GM23338 (cell line): ENCODE data around the gene RPL3. TPM values are rescaled to one million over a fixed set of nuclear protein-coding genes. Genes with fewer than 3 reads are reported as not detected.

Experiments used
- ATAC-seq: fragments of 200-7000 bp; cut with Tn5 transposase; 3 replicates; pipeline ENCODE4 v1.9.1; 2020
- DNase-seq: peaks from one replicate; pipeline ENCODE4 v3.0.0-alpha.2; 2015; ENCODE audit warnings: low spot score
- H2AFZ ChIP-seq: fragments of 200-600 bp; sonication (generic); 2 replicates; pipeline ENCODE4 v1.8.0; 2016; ENCODE audit warnings: antibody characterized with exemption, mild to moderate bottlenecking, moderate library complexity
- H3F3A ChIP-seq: fragments of 200-600 bp; sonication (generic); replicated peaks from 2 replicates; pipeline ENCODE4 v1.8.0; 2017; ENCODE audit warnings: antibody characterized with exemption, mixed run types, low read depth
- H3K27ac ChIP-seq: fragments of 200-600 bp; sonication (generic); 2 replicates; pipeline ENCODE4 v1.6.1; 2016; ENCODE audit warnings: low read depth
- H3K27me3 ChIP-seq: fragments of 200-600 bp; sonication (generic); 2 replicates; pipeline ENCODE4 v1.8.0; 2016; ENCODE audit warnings: mild to moderate bottlenecking, mixed run types, moderate library complexity; ENCODE audit not compliant: insufficient read depth
- H3K36me3 ChIP-seq: fragments of 200-600 bp; sonication (generic); 2 replicates; pipeline ENCODE4 v1.8.0; 2016; ENCODE audit warnings: mild to moderate bottlenecking; ENCODE audit not compliant: insufficient read depth
- H3K4me1 ChIP-seq: fragments of 200-600 bp; sonication (generic); 2 replicates; pipeline ENCODE4 v1.8.0; 2016; ENCODE audit warnings: mild to moderate bottlenecking, moderate library complexity; ENCODE audit not compliant: insufficient read depth
- H3K4me2 ChIP-seq: fragments of 200-600 bp; sonication (generic); 2 replicates; pipeline ENCODE4 v1.7.1; 2017; ENCODE audit warnings: mixed run types
- H3K4me3 ChIP-seq: fragments of 200-600 bp; sonication (generic); 2 replicates; pipeline ENCODE4 v1.6.1; 2016; ENCODE audit warnings: mixed run types
- H3K79me2 ChIP-seq: fragments of 200-600 bp; sonication (generic); replicated peaks from 2 replicates; pipeline ENCODE4 v1.8.0; 2017; ENCODE audit warnings: mild to moderate bottlenecking; ENCODE audit not compliant: insufficient read depth
- H3K9me2 ChIP-seq: fragments of 200-600 bp; sonication (generic); 2 replicates; pipeline ENCODE4 v1.8.0; 2017; ENCODE audit not compliant: insufficient read depth
- H4K20me1 ChIP-seq: fragments of 200-600 bp; sonication (generic); replicated peaks from 2 replicates; pipeline ENCODE4 v1.8.0; 2017; ENCODE audit warnings: mild to moderate bottlenecking; ENCODE audit not compliant: insufficient read depth
- H3K27ac Mint-ChIP-seq: 2 replicates; pipeline ENCODE4 v1.8.0; 2020; ENCODE audit warnings: inconsistent platforms, mild to moderate bottlenecking, moderate library complexity, mixed read lengths
- H3K27me3 Mint-ChIP-seq: 3 replicates; pipeline ENCODE4 v1.8.0; 2022; ENCODE audit warnings: low read depth, mild to moderate bottlenecking, moderate library complexity, mixed read lengths, inconsistent platforms; ENCODE audit not compliant: insufficient read depth, poor library complexity
- H3K36me3 Mint-ChIP-seq: 3 replicates; pipeline ENCODE4 v1.8.0; 2021; ENCODE audit warnings: low read depth, mild to moderate bottlenecking, inconsistent platforms, moderate library complexity, mixed read lengths
- H3K4me1 Mint-ChIP-seq: 3 replicates; pipeline ENCODE4 v1.8.0; 2020; ENCODE audit warnings: mild to moderate bottlenecking, inconsistent platforms, mixed read lengths
- H3K4me3 Mint-ChIP-seq: 3 replicates; pipeline ENCODE4 v1.8.0; 2021; ENCODE audit warnings: moderate library complexity, mild to moderate bottlenecking, inconsistent platforms, mixed read lengths
- H3K9me3 Mint-ChIP-seq: 3 replicates; pipeline ENCODE4 v1.8.0; 2020; ENCODE audit warnings: moderate library complexity, mild to moderate bottlenecking, inconsistent platforms, mixed read lengths
- CREB1 ChIP-seq: fragments of 250-450 bp; sonication (Bioruptor Pico); IDR thresholded peaks from 2 replicates; pipeline ENCODE4 v1.5.0; 2020; ENCODE audit warnings: low read depth, mild to moderate bottlenecking, moderate library complexity
- EZH2 ChIP-seq: fragments of 200-600 bp; sonication (generic); IDR thresholded peaks from one replicate; pipeline ENCODE4 v1.8.0; 2017; ENCODE audit warnings: antibody characterized with exemption, mild to moderate bottlenecking, low read depth; ENCODE audit not compliant: unreplicated experiment
- EZH2phosphoT487 ChIP-seq: fragments of 200-600 bp; sonication (generic); IDR thresholded peaks from one replicate; pipeline ENCODE4 v1.8.1; 2018; ENCODE audit warnings: antibody characterized with exemption; ENCODE audit not compliant: unreplicated experiment
- JUNB ChIP-seq: IDR thresholded peaks from one replicate; pipeline ENCODE4 v1.6.1; 2016; ENCODE audit warnings: antibody characterized with exemption; ENCODE audit not compliant: unreplicated experiment
- NANOG ChIP-seq: IDR thresholded peaks from 2 replicates; pipeline ENCODE4 v1.6.1; 2016; ENCODE audit warnings: antibody characterized with exemption, borderline replicate concordance
- POLR2AphosphoS5 ChIP-seq: IDR thresholded peaks from 2 replicates; pipeline ENCODE4 v1.6.1; 2016; ENCODE audit warnings: antibody characterized with exemption, low read depth
- STAT1 ChIP-seq: IDR thresholded peaks from one replicate; pipeline ENCODE4 v1.6.1; 2016; ENCODE audit warnings: antibody characterized with exemption; ENCODE audit not compliant: unreplicated experiment
- ZNF114 ChIP-seq: fragments of 250-450 bp; sonication (Bioruptor Pico); IDR thresholded peaks from 2 replicates; pipeline ENCODE4 v1.5.0; 2020; ENCODE audit warnings: mild to moderate bottlenecking, moderate library complexity
- ZNF331 ChIP-seq: fragments of 250-450 bp; sonication (Bioruptor Pico); IDR thresholded peaks from 2 replicates; pipeline ENCODE4 v1.5.0; 2020; ENCODE audit warnings: low read depth, mild to moderate bottlenecking, moderate library complexity
- polyA plus RNA-seq: library from polyadenylated mRNA; unstranded; fragments of >200 nt; fragmentation: Nextera tagmentation; extraction: Ambion mirVana; gene quantifications from 2 replicates; pipeline ENCODE4 v1.2.1, GENCODE V29; 2016
- total RNA-seq: library from RNA; depleted of rRNA; stranded (reverse); fragments of >200 nt; shearing (Covaris generic); gene quantifications from 2 replicates; pipeline ENCODE4 v1.2.3, GENCODE V29; 2014
- TF ChIP-seq, protein P1 (sequence below): fragments of 250-450 bp; sonication (Bioruptor Pico); IDR thresholded peaks from 2 replicates; pipeline ENCODE4 v1.5.0; 2020; ENCODE audit warnings: mild to moderate bottlenecking, moderate library complexity
- TF ChIP-seq, protein P2 (sequence below): IDR thresholded peaks from one replicate; pipeline ENCODE4 v1.6.1; 2018; ENCODE audit warnings: antibody characterized with exemption; ENCODE audit not compliant: unreplicated experiment
- TF ChIP-seq, protein P3 (sequence below), 2 experiments: fragments of 200-600 bp in 1 of 2; sonication (generic) in 1 of 2; conservative IDR thresholded peaks; 2 replicates each; pipeline versions ENCODE4 v1.5.1 to v1.6.1; 2016 to 2017; ENCODE audit warnings: antibody characterized with exemption in 2 of 2, low read depth in 2 of 2, mild to moderate bottlenecking in 2 of 2, moderate library complexity in 1 of 2
- TF ChIP-seq, protein P4 (sequence below): IDR thresholded peaks from 2 replicates; pipeline ENCODE4 v1.6.1; 2016; ENCODE audit warnings: antibody characterized with exemption

Gene RPL3
- total and polyA plus RNA-seq, 2 experiments from 2014 or later: 1,983 to 3,244 TPM

DNA sequence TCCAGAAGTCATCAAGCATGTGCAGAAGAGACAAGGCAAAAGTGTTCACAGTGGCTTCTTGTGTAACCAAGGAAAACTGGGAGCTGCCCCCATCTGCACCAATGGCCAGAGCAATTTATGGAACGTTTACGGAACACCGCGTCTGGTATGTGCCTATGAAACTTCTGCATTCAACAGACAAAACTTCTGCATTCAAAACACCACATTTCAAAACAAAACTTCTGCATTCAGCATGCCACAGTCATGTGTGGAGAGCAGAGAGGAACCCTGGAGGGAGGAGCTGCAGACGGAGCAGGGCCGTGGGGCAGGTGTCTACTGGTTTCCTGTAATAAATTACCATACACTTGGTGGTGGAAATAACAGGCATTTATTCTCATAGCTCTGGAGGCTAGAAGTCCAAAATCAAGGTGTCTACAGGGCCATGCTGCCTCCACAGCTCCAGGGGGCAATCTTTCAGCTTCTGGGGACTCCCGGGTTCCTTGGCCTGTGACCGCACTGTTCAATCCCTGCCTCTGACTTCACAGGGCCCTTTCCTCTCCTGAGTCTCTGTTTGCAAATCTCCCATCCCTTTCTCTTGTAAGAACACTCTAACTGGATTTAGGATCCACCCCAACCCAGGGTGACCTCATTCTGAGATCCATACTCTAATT, 32.2 kb downstream of the RPL3 start:
- TF ChIP-seq NANOG (no peak), POLR2AphosphoS5 (no peak), EZH2phosphoT487 (no peak), EZH2 (no peak), CREB1 (CRISPR knock-in tag) (no peak), JUNB (no peak), STAT1 (no peak), ZNF331 (CRISPR knock-in tag) (no peak), ZNF114 (CRISPR knock-in tag) (no peak)
- TF ChIP-seq, protein P1, sequence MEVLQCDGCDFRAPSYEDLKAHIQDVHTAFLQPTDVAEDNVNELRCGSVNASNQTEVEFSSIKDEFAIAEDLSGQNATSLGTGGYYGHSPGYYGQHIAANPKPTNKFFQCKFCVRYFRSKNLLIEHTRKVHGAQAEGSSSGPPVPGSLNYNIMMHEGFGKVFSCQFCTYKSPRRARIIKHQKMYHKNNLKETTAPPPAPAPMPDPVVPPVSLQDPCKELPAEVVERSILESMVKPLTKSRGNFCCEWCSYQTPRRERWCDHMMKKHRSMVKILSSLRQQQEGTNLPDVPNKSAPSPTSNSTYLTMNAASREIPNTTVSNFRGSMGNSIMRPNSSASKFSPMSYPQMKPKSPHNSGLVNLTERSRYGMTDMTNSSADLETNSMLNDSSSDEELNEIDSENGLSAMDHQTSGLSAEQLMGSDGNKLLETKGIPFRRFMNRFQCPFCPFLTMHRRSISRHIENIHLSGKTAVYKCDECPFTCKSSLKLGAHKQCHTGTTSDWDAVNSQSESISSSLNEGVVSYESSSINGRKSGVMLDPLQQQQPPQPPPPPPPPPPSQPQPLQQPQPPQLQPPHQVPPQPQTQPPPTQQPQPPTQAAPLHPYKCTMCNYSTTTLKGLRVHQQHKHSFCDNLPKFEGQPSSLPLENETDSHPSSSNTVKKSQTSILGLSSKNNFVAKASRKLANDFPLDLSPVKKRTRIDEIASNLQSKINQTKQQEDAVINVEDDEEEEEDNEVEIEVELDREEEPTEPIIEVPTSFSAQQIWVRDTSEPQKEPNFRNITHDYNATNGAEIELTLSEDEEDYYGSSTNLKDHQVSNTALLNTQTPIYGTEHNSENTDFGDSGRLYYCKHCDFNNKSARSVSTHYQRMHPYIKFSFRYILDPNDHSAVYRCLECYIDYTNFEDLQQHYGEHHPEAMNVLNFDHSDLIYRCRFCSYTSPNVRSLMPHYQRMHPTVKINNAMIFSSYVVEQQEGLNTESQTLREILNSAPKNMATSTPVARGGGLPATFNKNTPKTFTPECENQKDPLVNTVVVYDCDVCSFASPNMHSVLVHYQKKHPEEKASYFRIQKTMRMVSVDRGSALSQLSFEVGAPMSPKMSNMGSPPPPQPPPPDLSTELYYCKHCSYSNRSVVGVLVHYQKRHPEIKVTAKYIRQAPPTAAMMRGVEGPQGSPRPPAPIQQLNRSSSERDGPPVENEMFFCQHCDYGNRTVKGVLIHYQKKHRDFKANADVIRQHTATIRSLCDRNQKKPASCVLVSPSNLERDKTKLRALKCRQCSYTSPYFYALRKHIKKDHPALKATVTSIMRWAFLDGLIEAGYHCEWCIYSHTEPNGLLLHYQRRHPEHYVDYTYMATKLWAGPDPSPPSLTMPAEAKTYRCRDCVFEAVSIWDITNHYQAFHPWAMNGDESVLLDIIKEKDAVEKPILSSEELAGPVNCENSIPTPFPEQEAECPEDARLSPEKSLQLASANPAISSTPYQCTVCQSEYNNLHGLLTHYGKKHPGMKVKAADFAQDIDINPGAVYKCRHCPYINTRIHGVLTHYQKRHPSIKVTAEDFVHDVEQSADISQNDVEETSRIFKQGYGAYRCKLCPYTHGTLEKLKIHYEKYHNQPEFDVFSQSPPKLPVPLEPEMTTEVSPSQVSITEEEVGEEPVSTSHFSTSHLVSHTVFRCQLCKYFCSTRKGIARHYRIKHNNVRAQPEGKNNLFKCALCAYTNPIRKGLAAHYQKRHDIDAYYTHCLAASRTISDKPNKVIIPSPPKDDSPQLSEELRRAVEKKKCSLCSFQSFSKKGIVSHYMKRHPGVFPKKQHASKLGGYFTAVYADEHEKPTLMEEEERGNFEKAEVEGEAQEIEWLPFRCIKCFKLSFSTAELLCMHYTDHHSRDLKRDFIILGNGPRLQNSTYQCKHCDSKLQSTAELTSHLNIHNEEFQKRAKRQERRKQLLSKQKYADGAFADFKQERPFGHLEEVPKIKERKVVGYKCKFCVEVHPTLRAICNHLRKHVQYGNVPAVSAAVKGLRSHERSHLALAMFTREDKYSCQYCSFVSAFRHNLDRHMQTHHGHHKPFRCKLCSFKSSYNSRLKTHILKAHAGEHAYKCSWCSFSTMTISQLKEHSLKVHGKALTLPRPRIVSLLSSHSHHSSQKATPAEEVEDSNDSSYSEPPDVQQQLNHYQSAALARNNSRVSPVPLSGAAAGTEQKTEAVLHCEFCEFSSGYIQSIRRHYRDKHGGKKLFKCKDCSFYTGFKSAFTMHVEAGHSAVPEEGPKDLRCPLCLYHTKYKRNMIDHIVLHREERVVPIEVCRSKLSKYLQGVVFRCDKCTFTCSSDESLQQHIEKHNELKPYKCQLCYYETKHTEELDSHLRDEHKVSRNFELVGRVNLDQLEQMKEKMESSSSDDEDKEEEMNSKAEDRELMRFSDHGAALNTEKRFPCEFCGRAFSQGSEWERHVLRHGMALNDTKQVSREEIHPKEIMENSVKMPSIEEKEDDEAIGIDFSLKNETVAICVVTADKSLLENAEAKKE (CRISPR knock-in tag): no peak
- TF ChIP-seq, protein P2, sequence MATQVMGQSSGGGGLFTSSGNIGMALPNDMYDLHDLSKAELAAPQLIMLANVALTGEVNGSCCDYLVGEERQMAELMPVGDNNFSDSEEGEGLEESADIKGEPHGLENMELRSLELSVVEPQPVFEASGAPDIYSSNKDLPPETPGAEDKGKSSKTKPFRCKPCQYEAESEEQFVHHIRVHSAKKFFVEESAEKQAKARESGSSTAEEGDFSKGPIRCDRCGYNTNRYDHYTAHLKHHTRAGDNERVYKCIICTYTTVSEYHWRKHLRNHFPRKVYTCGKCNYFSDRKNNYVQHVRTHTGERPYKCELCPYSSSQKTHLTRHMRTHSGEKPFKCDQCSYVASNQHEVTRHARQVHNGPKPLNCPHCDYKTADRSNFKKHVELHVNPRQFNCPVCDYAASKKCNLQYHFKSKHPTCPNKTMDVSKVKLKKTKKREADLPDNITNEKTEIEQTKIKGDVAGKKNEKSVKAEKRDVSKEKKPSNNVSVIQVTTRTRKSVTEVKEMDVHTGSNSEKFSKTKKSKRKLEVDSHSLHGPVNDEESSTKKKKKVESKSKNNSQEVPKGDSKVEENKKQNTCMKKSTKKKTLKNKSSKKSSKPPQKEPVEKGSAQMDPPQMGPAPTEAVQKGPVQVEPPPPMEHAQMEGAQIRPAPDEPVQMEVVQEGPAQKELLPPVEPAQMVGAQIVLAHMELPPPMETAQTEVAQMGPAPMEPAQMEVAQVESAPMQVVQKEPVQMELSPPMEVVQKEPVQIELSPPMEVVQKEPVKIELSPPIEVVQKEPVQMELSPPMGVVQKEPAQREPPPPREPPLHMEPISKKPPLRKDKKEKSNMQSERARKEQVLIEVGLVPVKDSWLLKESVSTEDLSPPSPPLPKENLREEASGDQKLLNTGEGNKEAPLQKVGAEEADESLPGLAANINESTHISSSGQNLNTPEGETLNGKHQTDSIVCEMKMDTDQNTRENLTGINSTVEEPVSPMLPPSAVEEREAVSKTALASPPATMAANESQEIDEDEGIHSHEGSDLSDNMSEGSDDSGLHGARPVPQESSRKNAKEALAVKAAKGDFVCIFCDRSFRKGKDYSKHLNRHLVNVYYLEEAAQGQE: no peak
- TF ChIP-seq, protein P3, sequence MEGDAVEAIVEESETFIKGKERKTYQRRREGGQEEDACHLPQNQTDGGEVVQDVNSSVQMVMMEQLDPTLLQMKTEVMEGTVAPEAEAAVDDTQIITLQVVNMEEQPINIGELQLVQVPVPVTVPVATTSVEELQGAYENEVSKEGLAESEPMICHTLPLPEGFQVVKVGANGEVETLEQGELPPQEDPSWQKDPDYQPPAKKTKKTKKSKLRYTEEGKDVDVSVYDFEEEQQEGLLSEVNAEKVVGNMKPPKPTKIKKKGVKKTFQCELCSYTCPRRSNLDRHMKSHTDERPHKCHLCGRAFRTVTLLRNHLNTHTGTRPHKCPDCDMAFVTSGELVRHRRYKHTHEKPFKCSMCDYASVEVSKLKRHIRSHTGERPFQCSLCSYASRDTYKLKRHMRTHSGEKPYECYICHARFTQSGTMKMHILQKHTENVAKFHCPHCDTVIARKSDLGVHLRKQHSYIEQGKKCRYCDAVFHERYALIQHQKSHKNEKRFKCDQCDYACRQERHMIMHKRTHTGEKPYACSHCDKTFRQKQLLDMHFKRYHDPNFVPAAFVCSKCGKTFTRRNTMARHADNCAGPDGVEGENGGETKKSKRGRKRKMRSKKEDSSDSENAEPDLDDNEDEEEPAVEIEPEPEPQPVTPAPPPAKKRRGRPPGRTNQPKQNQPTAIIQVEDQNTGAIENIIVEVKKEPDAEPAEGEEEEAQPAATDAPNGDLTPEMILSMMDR (conservative IDR thresholded peaks at IDR 0.05; ENCODE audit: low read depth in 2 of 2): no peak
- TF ChIP-seq, protein P4, sequence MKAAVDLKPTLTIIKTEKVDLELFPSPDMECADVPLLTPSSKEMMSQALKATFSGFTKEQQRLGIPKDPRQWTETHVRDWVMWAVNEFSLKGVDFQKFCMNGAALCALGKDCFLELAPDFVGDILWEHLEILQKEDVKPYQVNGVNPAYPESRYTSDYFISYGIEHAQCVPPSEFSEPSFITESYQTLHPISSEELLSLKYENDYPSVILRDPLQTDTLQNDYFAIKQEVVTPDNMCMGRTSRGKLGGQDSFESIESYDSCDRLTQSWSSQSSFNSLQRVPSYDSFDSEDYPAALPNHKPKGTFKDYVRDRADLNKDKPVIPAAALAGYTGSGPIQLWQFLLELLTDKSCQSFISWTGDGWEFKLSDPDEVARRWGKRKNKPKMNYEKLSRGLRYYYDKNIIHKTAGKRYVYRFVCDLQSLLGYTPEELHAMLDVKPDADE: no peak
- no peak overlapping the region for H3K27ac Mint-ChIP-seq
- no peaks in the 10 kb centered on the region for H3K36me3 Mint-ChIP-seq
- H3K27me3 Mint-ChIP-seq: peaks cover 20% of the 10 kb centered on the region
- no peak overlapping the region for H3K27ac ChIP-seq
- H3K4me1 Mint-ChIP-seq: peaks cover 8% of the 10 kb centered on the region
- H2AFZ ChIP-seq: no peak overlapping the region
- H3K27me3 ChIP-seq: no peaks in the 10 kb centered on the region
- H3K79me2 ChIP-seq: no peaks in the 10 kb centered on the region
- no peaks in the 10 kb centered on the region for H4K20me1 ChIP-seq
- no peak overlapping the region for H3K4me2 ChIP-seq
- H3K4me3 Mint-ChIP-seq: no peak overlapping the region
- ATAC-seq: no peak
- no peaks in the 10 kb centered on the region for H3K4me1 ChIP-seq
- H3K36me3 ChIP-seq: no peaks in the 10 kb centered on the region
- DNase-seq: no peak
- no peaks in the 10 kb centered on the region for H3K9me2 ChIP-seq
- H3K9me3 Mint-ChIP-seq: peaks cover 3% of the 10 kb centered on the region; the same call in 1 of the 3 replicates
- no peaks in the 10 kb centered on the region for H3F3A ChIP-seq
- no peak overlapping the region for H3K4me3 ChIP-seq
